RWPE1 (cell line): ENCODE data around the gene HRAS.
A peak's percentile ranks its signal among the peaks of the same experiment; 100 is the strongest.

Source experiments
- CTCF ChIA-PET: fragments of 350-600 bp; sonication (Branson Sonifier 250); formaldehyde crosslinking; extraction: SDS; loops from one replicate; lab custom pipeline; 2021; lab: Yijun Ruan, JAX
- POLR2A ChIA-PET: fragments of 400-600 bp; formaldehyde crosslinking; extraction: SDS; loops from one replicate; lab custom pipeline; 2020; ENCODE audit warnings: antibody characterized with exemption; ENCODE audit not compliant: low non-redundant PET; lab: Yijun Ruan, JAX
- DNase-seq: peaks from one replicate; pipeline ENCODE4 v3.0.0; 2012; ENCODE audit warnings: low spot score
- H3K27ac ChIP-seq: fragments of 450-650 bp; 2 replicates; pipeline ENCODE4 v1.5.1; 2017
- TF ChIP-seq, protein P1 (sequence below): fragments of 450-650 bp; conservative IDR thresholded peaks from 2 replicates; pipeline ENCODE4 v1.5.1; 2017; ENCODE audit warnings: low read depth, mild to moderate bottlenecking

The HRAS gene

DNA sequence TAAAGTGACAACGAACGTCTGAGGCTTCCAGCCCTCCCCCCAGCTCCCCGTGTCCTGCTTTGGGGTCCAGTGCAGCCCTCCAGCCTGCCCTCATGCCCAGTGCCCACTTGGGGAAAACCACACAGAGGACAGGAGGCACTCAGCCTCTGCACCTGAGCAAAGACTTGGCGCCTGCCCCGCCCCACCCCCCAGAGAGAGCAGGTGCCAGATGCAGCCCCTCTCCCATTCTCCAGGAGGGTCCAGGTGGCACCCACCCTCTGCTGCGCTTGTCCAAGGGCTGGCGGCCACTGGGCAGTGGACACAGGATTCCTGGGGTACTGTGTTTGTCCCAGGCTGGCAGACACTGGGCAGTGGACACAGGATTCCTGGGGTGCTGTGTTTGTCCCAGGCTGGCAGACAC lies 44.0 kb downstream of the HRAS start:
- peak overlapping the region; percentile 51; the same call in 1 of the 2 replicates for H3K27ac ChIP-seq
- no peak for DNase-seq
- POLR2A ChIA-PET: no interaction called here
- CTCF ChIA-PET: no interaction called here
- TF ChIP-seq, protein P1, sequence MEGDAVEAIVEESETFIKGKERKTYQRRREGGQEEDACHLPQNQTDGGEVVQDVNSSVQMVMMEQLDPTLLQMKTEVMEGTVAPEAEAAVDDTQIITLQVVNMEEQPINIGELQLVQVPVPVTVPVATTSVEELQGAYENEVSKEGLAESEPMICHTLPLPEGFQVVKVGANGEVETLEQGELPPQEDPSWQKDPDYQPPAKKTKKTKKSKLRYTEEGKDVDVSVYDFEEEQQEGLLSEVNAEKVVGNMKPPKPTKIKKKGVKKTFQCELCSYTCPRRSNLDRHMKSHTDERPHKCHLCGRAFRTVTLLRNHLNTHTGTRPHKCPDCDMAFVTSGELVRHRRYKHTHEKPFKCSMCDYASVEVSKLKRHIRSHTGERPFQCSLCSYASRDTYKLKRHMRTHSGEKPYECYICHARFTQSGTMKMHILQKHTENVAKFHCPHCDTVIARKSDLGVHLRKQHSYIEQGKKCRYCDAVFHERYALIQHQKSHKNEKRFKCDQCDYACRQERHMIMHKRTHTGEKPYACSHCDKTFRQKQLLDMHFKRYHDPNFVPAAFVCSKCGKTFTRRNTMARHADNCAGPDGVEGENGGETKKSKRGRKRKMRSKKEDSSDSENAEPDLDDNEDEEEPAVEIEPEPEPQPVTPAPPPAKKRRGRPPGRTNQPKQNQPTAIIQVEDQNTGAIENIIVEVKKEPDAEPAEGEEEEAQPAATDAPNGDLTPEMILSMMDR: no peak

DNA sequence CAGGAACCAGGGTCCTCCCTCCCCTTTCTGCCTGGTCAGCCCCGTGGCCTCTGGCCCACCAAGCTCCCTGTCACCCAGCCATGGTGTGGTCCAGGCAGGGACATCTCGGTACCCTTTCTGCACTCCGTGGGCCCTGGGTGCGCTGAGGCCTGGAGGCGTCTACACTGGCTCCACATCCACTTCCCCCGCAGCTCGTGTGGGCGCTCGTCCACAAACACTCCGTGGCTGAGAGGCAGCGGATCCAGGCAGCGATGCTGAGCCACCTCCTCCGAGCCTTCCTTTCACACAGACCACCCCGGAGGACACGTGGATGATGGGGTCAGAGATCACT lies 44.5 kb downstream of the HRAS start:
- CTCF ChIA-PET: no interaction called here
- DNase-seq: no peak
- POLR2A ChIA-PET: no interaction called here
- TF ChIP-seq, protein P1: no peak
- peak overlapping the region; percentile 51; the same call in 1 of the 2 replicates for H3K27ac ChIP-seq

DNA sequence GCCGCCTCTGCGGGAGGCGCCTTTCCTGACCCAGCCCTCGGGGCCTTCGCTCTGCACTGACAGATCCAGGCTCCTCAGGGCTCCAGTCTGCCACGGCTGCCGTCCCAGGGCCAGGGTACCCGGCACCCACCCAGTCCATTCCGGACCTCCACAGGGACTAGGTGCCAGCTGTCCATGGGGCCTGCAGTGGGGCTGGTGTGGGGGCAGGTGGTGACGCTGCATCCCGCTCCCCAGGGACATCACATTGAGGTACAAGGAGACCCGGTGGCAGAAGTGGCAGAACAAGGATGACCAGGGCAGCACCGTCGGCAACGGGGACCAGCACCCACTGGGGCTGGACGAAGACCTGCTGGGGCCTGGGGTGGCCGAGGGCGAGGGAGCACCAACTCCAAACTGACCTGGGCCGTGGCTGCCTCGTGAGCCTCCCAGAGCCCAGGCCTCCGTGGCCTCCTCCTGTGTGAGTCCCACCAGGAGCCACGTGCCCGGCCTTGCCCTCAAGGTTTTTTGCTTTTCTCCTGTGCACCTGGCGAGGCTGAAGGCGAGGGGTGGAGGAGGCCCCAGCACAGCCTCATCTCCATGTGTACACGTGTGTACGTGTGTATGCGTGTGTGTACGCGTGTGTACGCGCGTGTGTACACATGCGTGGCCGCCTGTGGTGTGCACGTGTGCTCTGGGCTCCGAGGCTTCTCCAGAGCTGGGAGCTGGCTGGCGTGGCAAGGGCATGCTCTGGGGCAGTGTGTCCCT lies 45.0 kb downstream of the HRAS start:
- ChIA-PET CTCF (interaction anchor here (0.5 kb wide), 1 partner anchor 14 kb away, joined by 3 read pairs; no protein-coding TSS in a partner anchor), POLR2A (no interaction called here)
- peak overlapping the region; percentile 51; the same call in 1 of the 2 replicates for H3K27ac ChIP-seq
- no peak for DNase-seq
- TF ChIP-seq, protein P1: no peak

DNA sequence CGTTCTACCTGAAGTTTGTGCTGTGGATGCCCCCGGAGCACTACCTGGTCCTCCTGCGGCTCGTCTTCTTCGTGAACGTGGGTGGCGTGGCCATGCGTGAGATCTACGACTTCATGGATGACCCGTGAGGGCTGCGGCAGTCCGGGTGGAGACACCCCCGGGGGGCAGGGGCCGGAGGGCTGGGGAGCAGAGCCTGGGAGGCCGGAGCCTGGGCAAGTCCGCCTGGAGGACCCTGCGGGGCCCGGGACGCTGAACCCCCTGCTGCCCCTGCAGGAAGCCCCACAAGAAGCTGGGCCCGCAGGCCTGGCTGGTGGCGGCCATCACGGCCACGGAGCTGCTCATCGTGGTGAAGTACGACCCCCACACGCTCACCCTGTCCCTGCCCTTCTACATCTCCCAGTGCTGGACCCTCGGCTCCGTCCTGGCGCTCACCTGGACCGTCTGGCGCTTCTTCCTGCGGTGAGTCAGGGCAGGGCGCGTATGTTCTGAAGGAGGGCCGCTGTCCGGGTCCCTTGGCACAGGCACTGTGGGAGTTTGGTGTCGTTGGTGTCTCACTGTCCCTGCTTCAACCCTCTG lies 45.7 kb downstream of the HRAS start:
- TF ChIP-seq, protein P1: no peak
- peak overlapping the region; percentile 51 for H3K27ac ChIP-seq
- DNase-seq: no peak
- POLR2A ChIA-PET: no interaction called here
- CTCF ChIA-PET: interaction anchor here (0.5 kb wide), 1 partner anchor 15 kb away, joined by 3 read pairs; no protein-coding TSS in a partner anchor

DNA sequence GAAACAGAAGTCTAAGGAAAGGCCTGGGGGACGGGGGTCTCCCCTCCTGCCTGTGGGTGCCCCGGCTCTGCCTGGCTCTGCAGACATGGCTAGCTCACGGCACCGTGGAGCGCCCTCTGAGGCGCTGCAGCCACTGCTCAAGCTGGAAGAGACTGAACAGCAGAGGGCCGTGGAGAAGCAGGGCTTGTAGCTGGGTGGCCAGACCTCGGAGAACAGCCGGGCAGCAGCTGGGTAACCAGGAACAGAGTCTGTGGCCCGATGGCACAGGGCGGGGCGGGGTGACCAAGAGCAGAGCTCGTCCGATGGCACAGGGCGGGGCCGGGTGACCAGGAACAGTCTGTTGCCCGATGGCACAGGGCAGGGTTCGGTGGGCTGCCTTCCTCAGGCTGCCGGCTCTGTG lies 46.4 kb downstream of the HRAS start:
- ChIA-PET CTCF (no interaction called here), POLR2A (no interaction called here)
- no peak for DNase-seq
- peak overlapping the region; percentile 51 for H3K27ac ChIP-seq
- TF ChIP-seq, protein P1: no peak

DNA sequence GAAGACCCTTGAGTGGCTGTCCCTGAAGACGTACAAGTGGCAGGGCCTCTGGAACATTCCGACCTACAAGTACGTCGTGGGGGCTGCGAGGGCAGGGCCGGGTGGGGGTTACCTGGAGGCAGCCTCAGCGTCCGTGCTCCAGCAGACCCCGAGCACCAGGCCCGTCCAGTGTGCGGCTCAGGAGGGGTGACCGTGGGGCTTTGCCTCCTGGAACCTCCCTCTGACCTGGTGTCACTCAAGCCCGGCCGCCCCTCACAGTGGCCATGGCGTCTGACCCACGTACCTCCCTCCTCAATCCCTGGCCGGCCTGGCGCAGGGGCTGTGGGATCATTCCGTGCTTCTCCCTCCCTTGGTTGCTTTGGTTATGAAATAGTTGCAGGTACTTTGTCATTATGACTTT lies 46.8 kb downstream of the HRAS start:
- TF ChIP-seq, protein P1: no peak
- POLR2A ChIA-PET: no interaction called here
- peak overlapping the region; percentile 51 for H3K27ac ChIP-seq
- no peak for DNase-seq
- CTCF ChIA-PET: no interaction called here
